ENCODE measurements around the gene PUS3. TPM values are rescaled to one million over a fixed set of nuclear protein-coding genes. Genes with fewer than 3 reads are reported as not detected.

The PUS3 gene
- total RNA-seq, 4 donors from 2014 or later = 7.1 to 20.2 (median 8.5) TPM

DNA sequence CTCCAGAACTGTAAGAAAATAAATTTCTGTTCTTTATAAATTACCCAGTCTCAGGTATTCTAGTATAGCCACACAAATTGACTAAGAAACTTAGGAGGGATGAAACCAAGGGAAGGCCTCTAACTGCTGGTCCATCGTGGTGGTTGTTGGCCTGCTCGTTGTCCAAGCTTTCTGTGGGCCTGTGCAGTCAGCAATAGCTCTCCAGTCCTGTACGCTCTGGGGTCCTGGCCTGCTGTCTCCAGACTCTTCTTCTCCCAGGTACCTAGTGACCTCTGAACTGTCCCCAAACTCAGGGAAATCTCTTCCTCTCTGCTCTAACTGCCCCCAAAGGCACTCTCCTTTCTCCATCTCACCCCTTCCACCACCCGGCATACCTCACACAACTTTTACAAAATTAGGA lies 37.1 kb upstream of the PUS3 start:
- WGBS = 96% methylated on average over 4 of the region's 4 CpGs

DNA sequence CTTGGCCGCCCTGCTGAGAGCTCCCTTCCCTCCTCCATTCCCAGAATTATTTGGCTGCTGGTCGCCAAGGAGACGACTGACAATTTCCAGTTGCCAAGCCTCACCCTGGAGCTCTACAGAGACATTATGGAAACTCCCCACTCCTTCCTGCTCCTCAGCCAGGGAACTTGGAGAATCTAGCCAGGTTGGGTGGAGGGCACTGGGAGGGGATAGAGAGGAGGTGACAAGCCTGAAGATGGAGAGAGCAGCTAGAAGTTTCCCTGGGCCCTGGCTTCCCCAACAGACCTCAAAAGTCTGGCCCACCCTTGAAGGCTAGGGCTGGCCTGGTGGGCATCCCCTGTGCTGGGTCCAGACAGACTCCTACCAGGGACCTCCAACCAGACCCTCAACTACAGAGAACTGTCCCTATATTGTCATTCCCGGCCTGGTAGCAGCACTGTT lies 36.1 kb upstream of the PUS3 start:
- intact Hi-C loops (cut with DNase I) = no loop called here
- no peak for TF ChIP-seq EP300 (IDR thresholded peaks at IDR 0.05)
- no peak for TF ChIP-seq POLR2AphosphoS5 (IDR thresholded peaks at IDR 0.05)
- TF ChIP-seq, protein P1, sequence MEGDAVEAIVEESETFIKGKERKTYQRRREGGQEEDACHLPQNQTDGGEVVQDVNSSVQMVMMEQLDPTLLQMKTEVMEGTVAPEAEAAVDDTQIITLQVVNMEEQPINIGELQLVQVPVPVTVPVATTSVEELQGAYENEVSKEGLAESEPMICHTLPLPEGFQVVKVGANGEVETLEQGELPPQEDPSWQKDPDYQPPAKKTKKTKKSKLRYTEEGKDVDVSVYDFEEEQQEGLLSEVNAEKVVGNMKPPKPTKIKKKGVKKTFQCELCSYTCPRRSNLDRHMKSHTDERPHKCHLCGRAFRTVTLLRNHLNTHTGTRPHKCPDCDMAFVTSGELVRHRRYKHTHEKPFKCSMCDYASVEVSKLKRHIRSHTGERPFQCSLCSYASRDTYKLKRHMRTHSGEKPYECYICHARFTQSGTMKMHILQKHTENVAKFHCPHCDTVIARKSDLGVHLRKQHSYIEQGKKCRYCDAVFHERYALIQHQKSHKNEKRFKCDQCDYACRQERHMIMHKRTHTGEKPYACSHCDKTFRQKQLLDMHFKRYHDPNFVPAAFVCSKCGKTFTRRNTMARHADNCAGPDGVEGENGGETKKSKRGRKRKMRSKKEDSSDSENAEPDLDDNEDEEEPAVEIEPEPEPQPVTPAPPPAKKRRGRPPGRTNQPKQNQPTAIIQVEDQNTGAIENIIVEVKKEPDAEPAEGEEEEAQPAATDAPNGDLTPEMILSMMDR (IDR thresholded peaks at IDR 0.05) = no peak
- TF ChIP-seq POLR2A (IDR thresholded peaks at IDR 0.05; ENCODE audit: low read depth) = no peak
- no peaks in the 10 kb centered on the region for H3K27me3 ChIP-seq
- H3K36me3 ChIP-seq = no peaks in the 10 kb centered on the region
- WGBS = 58% methylated on average over 4 of the region's 4 CpGs
- DNase-seq (ENCODE audit: extremely low spot score) = no peak
- H3K4me3 ChIP-seq = no peak overlapping the region
- peaks cover 10 to 30% (median 16%) of the 10 kb centered on the region in 4 donors for H3K4me1 ChIP-seq
- no peak overlapping the region for H3K27ac ChIP-seq (replicated peaks in 1 of 4)
- H3K9me3 ChIP-seq = no peaks in the 10 kb centered on the region

More for the DNA sequence above, 37.1 kb upstream of the PUS3 start:
- no peak overlapping the region for H3K27ac ChIP-seq (replicated peaks in 1 of 4)
- no peak for TF ChIP-seq EP300 (IDR thresholded peaks at IDR 0.05)
- no peak for TF ChIP-seq POLR2AphosphoS5 (IDR thresholded peaks at IDR 0.05)
- no peak for TF ChIP-seq POLR2A (IDR thresholded peaks at IDR 0.05; ENCODE audit: low read depth)
- TF ChIP-seq, protein P1 (IDR thresholded peaks at IDR 0.05) = no peak
- intact Hi-C loops (cut with DNase I) = no loop called here
- no peaks in the 10 kb centered on the region for H3K36me3 ChIP-seq
- no peaks in the 10 kb centered on the region for H3K9me3 ChIP-seq
- no peak for DNase-seq (ENCODE audit: extremely low spot score)
- H3K4me1 ChIP-seq = peaks cover 10 to 30% (median 16%) of the 10 kb centered on the region in 4 donors
- no peak overlapping the region for H3K4me3 ChIP-seq
- no peaks in the 10 kb centered on the region for H3K27me3 ChIP-seq

DNA sequence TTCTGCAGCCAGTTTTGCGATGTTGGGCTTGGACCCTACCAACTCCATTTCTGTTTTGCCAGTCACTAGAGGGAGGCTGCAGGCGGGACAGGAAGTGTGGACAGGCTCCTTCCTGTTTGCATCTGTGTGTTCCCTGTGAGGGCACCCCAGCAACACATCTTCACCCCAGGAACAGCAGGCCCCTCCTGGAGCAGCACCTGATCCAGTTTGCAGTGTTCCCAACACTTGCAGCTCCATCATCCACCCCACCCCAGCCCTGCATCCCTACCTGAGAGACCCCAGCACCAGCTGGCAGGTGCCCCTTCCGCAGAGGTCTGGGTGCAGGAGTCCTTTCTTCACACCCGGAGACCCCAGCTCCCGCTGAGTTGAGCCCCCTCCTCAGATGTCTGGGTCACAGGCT lies 35.4 kb upstream of the PUS3 start:
- Histone ChIP-seq H3K27ac (replicated peaks in 1 of 4) (no peak overlapping the region), H3K4me1 (peaks cover 10 to 30% (median 16%) of the 10 kb centered on the region in 4 donors), H3K36me3 (no peaks in the 10 kb centered on the region), H3K9me3 (no peaks in the 10 kb centered on the region), H3K4me3 (no peak overlapping the region), H3K27me3 (no peaks in the 10 kb centered on the region)
- DNase-seq (ENCODE audit: extremely low spot score) = no peak
- TF ChIP-seq POLR2AphosphoS5 (IDR thresholded peaks at IDR 0.05) (no peak), POLR2A (IDR thresholded peaks at IDR 0.05; ENCODE audit: low read depth) (no peak)
- TF ChIP-seq, protein P1 (IDR thresholded peaks at IDR 0.05) = no peak
- 86% methylated on average over 5 of the region's 5 CpGs for WGBS
- intact Hi-C loops (cut with DNase I) = no loop called here

DNA sequence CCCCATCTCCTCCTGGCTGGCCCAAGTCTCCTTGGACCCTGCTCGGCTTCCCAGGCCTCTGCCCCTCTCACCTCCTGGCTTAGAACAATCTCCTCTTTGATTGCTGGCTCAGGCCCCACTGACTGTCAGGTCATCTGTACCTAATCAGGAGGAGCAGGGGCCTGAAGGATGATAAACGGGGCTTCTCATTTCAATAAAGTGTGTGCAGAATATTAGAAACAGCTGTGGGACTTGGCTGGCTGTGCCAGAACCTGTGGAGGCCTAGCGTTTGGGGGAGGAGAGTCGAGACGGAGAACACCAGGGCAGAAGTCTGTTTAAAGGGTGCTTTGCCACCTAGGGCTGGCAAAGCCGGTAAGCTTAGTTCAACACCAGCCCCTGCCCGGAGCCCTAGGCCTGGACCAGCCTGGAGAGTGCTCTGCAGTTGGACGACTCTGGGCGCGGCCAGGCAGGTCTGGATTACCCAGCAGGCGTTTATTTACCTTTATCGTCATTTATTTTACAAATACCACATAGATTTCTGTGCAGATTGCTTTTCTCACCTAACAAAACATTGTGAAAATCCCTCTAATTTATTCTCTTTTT lies 32.7 kb upstream of the PUS3 start:
- no peak for TF ChIP-seq POLR2A (IDR thresholded peaks at IDR 0.05; ENCODE audit: low read depth)
- no peak for TF ChIP-seq POLR2AphosphoS5 (IDR thresholded peaks at IDR 0.05)
- TF ChIP-seq, protein P1 (IDR thresholded peaks at IDR 0.05) = no peak
- TF ChIP-seq EP300 (IDR thresholded peaks at IDR 0.05) = no peak
- no peak for DNase-seq (ENCODE audit: extremely low spot score)
- peaks cover 0 to 29% (median 17%) of the 10 kb centered on the region in 4 donors for H3K4me1 ChIP-seq
- H3K9me3 ChIP-seq = no peaks in the 10 kb centered on the region
- H3K4me3 ChIP-seq = no peak overlapping the region
- no peaks in the 10 kb centered on the region for H3K36me3 ChIP-seq
- intact Hi-C loops (cut with DNase I) = no loop called here
- no peak overlapping the region for H3K27ac ChIP-seq (replicated peaks in 1 of 4)
- WGBS = 50% methylated on average over 12 of the region's 12 CpGs
- H3K27me3 ChIP-seq = no peaks in the 10 kb centered on the region

DNA sequence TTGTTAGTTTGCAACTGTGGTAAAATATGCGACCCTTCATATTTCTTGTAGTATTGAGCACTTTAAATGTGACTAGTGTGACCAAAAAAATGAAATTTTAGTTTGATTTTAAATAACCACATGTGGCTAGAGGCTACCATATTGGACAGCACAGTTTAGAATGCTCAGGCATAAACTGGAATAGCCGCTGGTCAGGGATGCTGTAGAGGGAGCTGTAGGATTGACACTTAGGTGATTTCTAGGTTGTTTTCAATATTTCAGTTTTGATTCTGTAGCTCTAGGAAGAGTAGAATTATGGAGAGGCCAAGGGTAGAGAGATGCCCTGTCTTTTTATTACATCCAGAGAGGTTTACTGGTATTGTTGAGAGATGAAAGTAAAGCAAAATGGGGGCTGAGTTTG lies 32.0 kb upstream of the PUS3 start:
- Histone ChIP-seq H3K4me3 (no peak overlapping the region), H3K36me3 (no peaks in the 10 kb centered on the region), H3K27me3 (no peaks in the 10 kb centered on the region), H3K9me3 (no peaks in the 10 kb centered on the region), H3K4me1 (peaks cover 0 to 29% (median 17%) of the 10 kb centered on the region in 4 donors), H3K27ac (replicated peaks in 1 of 4) (no peak overlapping the region)
- 100% methylated on average over 2 of the region's 2 CpGs for WGBS
- TF ChIP-seq POLR2AphosphoS5 (IDR thresholded peaks at IDR 0.05) = no peak
- TF ChIP-seq, protein P1 (IDR thresholded peaks at IDR 0.05) = no peak
- no peak for TF ChIP-seq EP300 (IDR thresholded peaks at IDR 0.05)
- TF ChIP-seq POLR2A (IDR thresholded peaks at IDR 0.05; ENCODE audit: low read depth) = no peak
- intact Hi-C loops (cut with DNase I) = no loop called here
- no peak for DNase-seq (ENCODE audit: extremely low spot score)

Data from esophagus muscularis mucosa (tissue), 4 donors.